B cell (primary cell): Measurements from ENCODE around the gene SPECC1. TPM values are rescaled to one million over a fixed set of nuclear protein-coding genes. Genes with fewer than 3 reads are reported as not detected.

Source experiments
- ATAC-seq: fragments of 200-7000 bp; cut with Tn5 transposase; one replicate; pipeline ENCODE4 v1.10.0; 2021; ENCODE audit warnings: low read depth, mild to moderate bottlenecking, moderate number of reproducible peaks, moderate library complexity
- CTCF ChIA-PET: fragments of 350-600 bp; sonication (Branson Sonifier 250); formaldehyde crosslinking; loops from one replicate; lab custom pipeline; 2021; ENCODE audit warnings: antibody characterized with exemption, inconsistent platforms; lab: Charles Lee
- POLR2A ChIA-PET: fragments of 350-600 bp; sonication (Branson Sonifier 250); formaldehyde crosslinking; loops from one replicate; lab custom pipeline; 2021; ENCODE audit warnings: antibody characterized with exemption; lab: Charles Lee
- DNase-seq: peaks from one replicate; pipeline ENCODE4 v3.0.0; 2013
- H2AFZ ChIP-seq: 2 replicates; pipeline ENCODE4 v1.6.1; 2012; ENCODE audit warnings: mild to moderate bottlenecking, low read depth, low read length; ENCODE audit not compliant: insufficient read depth, poor library complexity, severe bottlenecking
- H3K27ac ChIP-seq, 2 donors: 1 replicate in 1 of 2; 2 replicates in 1 of 2; pipeline ENCODE4 v1.5.1; 2012 to 2013; ENCODE audit warnings: low read length in 2 of 2, mild to moderate bottlenecking in 2 of 2, moderate library complexity in 1 of 2
- H3K27me3 ChIP-seq, 4 experiments: fragments of 200-600 bp in 1 of 4; sonication (generic) in 1 of 4; replicated peaks in 1 of 4; 1 replicate in 2 of 4; 2 replicates in 2 of 4; pipeline versions ENCODE4 v1.6.1 to v1.7.0; 2013 to 2016; ENCODE audit warnings: low read length in 3 of 4, mild to moderate bottlenecking in 2 of 4, mixed read lengths in 1 of 4, moderate library complexity in 1 of 4; ENCODE audit not compliant: insufficient read depth in 4 of 4, control insufficient read depth in 3 of 4; ENCODE audit errors: control extremely low read depth in 1 of 4
- H3K36me3 ChIP-seq, 2 experiments: replicated peaks in 1 of 2; 1 replicate in 1 of 2; 2 replicates in 1 of 2; pipeline versions ENCODE4 v1.6.1 to v1.7.1; 2013; ENCODE audit warnings: low read length in 1 of 2; ENCODE audit not compliant: insufficient read depth in 2 of 2, control insufficient read depth in 1 of 2; ENCODE audit errors: control extremely low read depth in 1 of 2, extremely low read depth in 1 of 2
- H3K4me1 ChIP-seq, 2 donors: fragments of 200-600 bp in 1 of 2; sonication (generic) in 1 of 2; 1 replicate in 1 of 2; 2 replicates in 1 of 2; pipeline versions ENCODE4 v1.5.1 to v1.6.1; 2013 to 2017; ENCODE audit warnings: low read length in 2 of 2; ENCODE audit not compliant: control insufficient read depth in 2 of 2, insufficient read depth in 2 of 2
- H3K4me2 ChIP-seq: replicated peaks from 2 replicates; pipeline ENCODE3; 2012; ENCODE audit warnings: mild to moderate bottlenecking, low read depth, low read length; ENCODE audit not compliant: poor library complexity, severe bottlenecking
- H3K4me3 ChIP-seq, 5 experiments: fragments of 200-600 bp in 1 of 5; sonication (generic) in 1 of 5; 1 replicate in 3 of 5; 2 replicates in 2 of 5; pipeline versions ENCODE4 v1.5.1 to v1.7.0; 2011 to 2016; ENCODE audit warnings: low read length in 4 of 5, mild to moderate bottlenecking in 4 of 5, low read depth in 2 of 5, control low read depth in 1 of 5, moderate library complexity in 1 of 5; ENCODE audit not compliant: insufficient read depth in 1 of 5; ENCODE audit errors: control extremely low read depth in 1 of 5, extremely low read depth in 1 of 5
- H3K79me2 ChIP-seq: fragments of 200-600 bp; sonication (generic); one replicate; pipeline ENCODE4 v1.6.0; 2016; ENCODE audit warnings: low read length; ENCODE audit not compliant: control insufficient read depth, insufficient read depth
- H3K9ac ChIP-seq: fragments of 200-600 bp; sonication (generic); 2 replicates; pipeline ENCODE4 v1.6.1; 2017; ENCODE audit warnings: mild to moderate bottlenecking, low read length, moderate library complexity
- H3K9me3 ChIP-seq, 3 donors: one replicate each; pipeline versions ENCODE4 v1.6.1 to v1.7.1; 2013; ENCODE audit warnings: low read length in 2 of 3; ENCODE audit not compliant: control insufficient read depth in 2 of 3, insufficient read depth in 1 of 3; ENCODE audit errors: control extremely low read depth in 1 of 3
- H4K20me1 ChIP-seq: 2 replicates; pipeline ENCODE4 v1.6.0; 2012; ENCODE audit warnings: mild to moderate bottlenecking, low read length; ENCODE audit not compliant: insufficient read depth, control insufficient read depth, poor library complexity, severe bottlenecking
- H3K27ac Mint-ChIP-seq: one replicate; pipeline ENCODE4 v1.8.0; 2021; ENCODE audit warnings: mixed read lengths
- H3K27me3 Mint-ChIP-seq: one replicate; pipeline ENCODE4 v1.8.0; 2021; ENCODE audit warnings: mixed read lengths
- H3K4me1 Mint-ChIP-seq: one replicate; pipeline ENCODE4 v1.8.0; 2021; ENCODE audit warnings: mixed read lengths
- H3K4me3 Mint-ChIP-seq: one replicate; pipeline ENCODE4 v1.8.0; 2021; ENCODE audit warnings: mixed read lengths
- H3K9me3 Mint-ChIP-seq: one replicate; pipeline ENCODE4 v1.8.0; 2022; ENCODE audit warnings: mixed read lengths; ENCODE audit not compliant: insufficient read depth
- EZH2 ChIP-seq: IDR thresholded peaks from 2 replicates; pipeline ENCODE4 v1.6.1; 2012; ENCODE audit warnings: borderline replicate concordance, low read depth, mild to moderate bottlenecking, moderate library complexity, low read length; ENCODE audit not compliant: insufficient read depth, poor library complexity, severe bottlenecking
- WGBS: methylation state at CpG from one replicate; pipeline ENCODE4 v1.1.5; 2013; ENCODE audit warnings: missing lambda C conversion rate; ENCODE audit not compliant: insufficient coverage; 5-methylcytosine and 5-hydroxymethylcytosine counted together
- intact Hi-C: fragments of 100-400 bp; cut with micrococcal nuclease; formaldehyde crosslinking; loops from one replicate; pipeline ENCODE4 v1.10.0; 2022
- polyA plus RNA-seq: library from polyadenylated mRNA; depleted of rRNA; stranded (reverse); fragments of >200 nt; gene quantifications from 2 replicates; pipeline ENCODE4 v1.2.3, GENCODE V29; 2012
- total RNA-seq, 2 donors: library from RNA; stranded (reverse); fragments of 120-200 nt in 1 of 2; gene quantifications; 1 replicate in 1 of 2; 2 replicates in 1 of 2; pipeline versions ENCODE4 v1.2.3 to v1.2.4, GENCODE V29; 2013 to 2022
- TF ChIP-seq, protein P1 (sequence below): fragments of 200-600 bp; IDR thresholded peaks from one replicate; pipeline ENCODE4 v1.8.0; 2022; ENCODE audit warnings: antibody characterized with exemption, mild to moderate bottlenecking

The SPECC1 gene
- total and polyA plus RNA-seq, 2 donors (not counting 1 experiment from before 2014, with no cell fraction given), result 4.6 to 7.4 TPM

DNA sequence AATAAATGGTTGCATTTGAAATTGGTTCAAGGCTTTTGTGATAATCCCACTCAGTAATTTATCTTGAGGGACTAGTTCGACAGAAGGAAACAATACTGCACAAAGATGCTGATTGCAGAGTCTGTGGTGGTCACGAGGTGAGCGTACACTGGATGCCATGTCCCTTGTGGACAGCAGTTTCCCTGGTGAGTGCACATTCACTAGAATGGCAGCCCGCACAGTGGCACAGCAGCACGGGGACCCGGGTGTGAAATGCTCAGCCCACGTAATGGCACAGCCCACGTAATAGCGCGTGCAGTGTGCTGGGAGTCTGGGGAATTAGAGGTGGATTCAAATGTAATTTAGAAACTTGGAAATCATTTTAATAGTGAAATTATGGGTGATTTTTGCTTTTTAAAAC, 304.1 kb downstream of the SPECC1 start:
- Histone ChIP-seq H3K79me2 (no peaks in the 10 kb centered on the region), H3K27ac (no peak overlapping the region), H3K36me3 (no peaks in the 10 kb centered on the region), H3K9ac (no peak overlapping the region), H3K4me2 (no peak overlapping the region), H4K20me1 (no peaks in the 10 kb centered on the region), H3K4me3 (no peak overlapping the region), H3K9me3 (no peaks in the 10 kb centered on the region), H3K27me3 (no peaks in the 10 kb centered on the region), H2AFZ (no peak overlapping the region), H3K4me1 (no peaks in the 10 kb centered on the region)
- ChIA-PET POLR2A (no interaction called here), CTCF (no interaction called here)
- Mint-ChIP-seq H3K4me1 (no peaks in the 10 kb centered on the region), H3K27me3 (no peaks in the 10 kb centered on the region), H3K4me3 (no peak overlapping the region), H3K9me3 (peaks cover 2% of the 10 kb centered on the region), H3K27ac (no peak overlapping the region)
- TF ChIP-seq, protein P1, sequence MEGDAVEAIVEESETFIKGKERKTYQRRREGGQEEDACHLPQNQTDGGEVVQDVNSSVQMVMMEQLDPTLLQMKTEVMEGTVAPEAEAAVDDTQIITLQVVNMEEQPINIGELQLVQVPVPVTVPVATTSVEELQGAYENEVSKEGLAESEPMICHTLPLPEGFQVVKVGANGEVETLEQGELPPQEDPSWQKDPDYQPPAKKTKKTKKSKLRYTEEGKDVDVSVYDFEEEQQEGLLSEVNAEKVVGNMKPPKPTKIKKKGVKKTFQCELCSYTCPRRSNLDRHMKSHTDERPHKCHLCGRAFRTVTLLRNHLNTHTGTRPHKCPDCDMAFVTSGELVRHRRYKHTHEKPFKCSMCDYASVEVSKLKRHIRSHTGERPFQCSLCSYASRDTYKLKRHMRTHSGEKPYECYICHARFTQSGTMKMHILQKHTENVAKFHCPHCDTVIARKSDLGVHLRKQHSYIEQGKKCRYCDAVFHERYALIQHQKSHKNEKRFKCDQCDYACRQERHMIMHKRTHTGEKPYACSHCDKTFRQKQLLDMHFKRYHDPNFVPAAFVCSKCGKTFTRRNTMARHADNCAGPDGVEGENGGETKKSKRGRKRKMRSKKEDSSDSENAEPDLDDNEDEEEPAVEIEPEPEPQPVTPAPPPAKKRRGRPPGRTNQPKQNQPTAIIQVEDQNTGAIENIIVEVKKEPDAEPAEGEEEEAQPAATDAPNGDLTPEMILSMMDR, result no peak
- TF ChIP-seq EZH2, result no peak
- no peak for ATAC-seq
- DNase-seq, result no peak
- intact Hi-C loops, result no loop called here
- WGBS, result 96% methylated on average over 10 of the region's 10 CpGs

DNA sequence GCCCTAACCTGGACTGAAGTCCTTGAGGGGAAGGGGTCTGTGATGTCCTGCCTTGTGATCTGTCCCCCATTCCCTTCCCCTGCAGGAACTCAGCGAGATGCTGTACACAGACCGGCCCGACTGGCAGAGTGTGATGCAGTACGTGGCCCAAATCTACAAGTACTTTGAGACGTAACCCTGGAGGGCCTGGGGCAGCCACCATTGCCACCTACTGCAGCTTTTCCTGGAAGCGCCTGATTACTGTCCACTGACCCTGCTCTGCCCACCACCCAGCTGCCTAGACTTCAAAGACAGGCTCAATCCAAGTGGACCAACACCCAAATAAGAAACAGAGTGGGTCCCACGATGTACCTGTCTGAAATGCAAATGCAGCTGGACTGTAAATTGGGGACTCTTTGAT, 304.7 kb downstream of the SPECC1 start:
- H3K27ac Mint-ChIP-seq, result no peak overlapping the region
- H3K79me2 ChIP-seq, result no peaks in the 10 kb centered on the region

More for the DNA sequence above, 304.7 kb downstream of the SPECC1 start:
- Histone ChIP-seq H3K27ac (no peak overlapping the region), H3K27me3 (no peaks in the 10 kb centered on the region), H4K20me1 (no peaks in the 10 kb centered on the region), H2AFZ (no peak overlapping the region), H3K4me1 (no peaks in the 10 kb centered on the region), H3K4me2 (no peak overlapping the region), H3K9ac (no peak overlapping the region), H3K36me3 (no peaks in the 10 kb centered on the region), H3K4me3 (no peak overlapping the region), H3K9me3 (no peaks in the 10 kb centered on the region)
- TF ChIP-seq, protein P1, result no peak
- TF ChIP-seq EZH2, result no peak
- 83% methylated on average over 6 of the region's 7 CpGs for WGBS
- no peaks in the 10 kb centered on the region for H3K27me3 Mint-ChIP-seq
- H3K9me3 Mint-ChIP-seq, result no peaks in the 10 kb centered on the region
- ChIA-PET POLR2A (no interaction called here), CTCF (no interaction called here)
- ATAC-seq, result no peak
- intact Hi-C loops, result no loop called here
- DNase-seq, result no peak
- no peak overlapping the region for H3K4me3 Mint-ChIP-seq
- no peaks in the 10 kb centered on the region for H3K4me1 Mint-ChIP-seq
